ENCODE data around the gene ZDHHC19.
"Not testable (repeated sequence)": the region's sequence is repeated elsewhere in the genome, so short reads cannot be mapped to it uniquely, and the experiment has no call there.

ZDHHC19 gene

GRCh38 chr3:196198081-196198675 is 13.0 kb downstream of the ZDHHC19 start:
- Mint-ChIP-seq H3K4me1 (ENCODE audit: low read depth) (peaks cover 4% of the 10 kb centered on the region), H3K27ac (no peak overlapping the region), H3K27me3 (no peaks in the 10 kb centered on the region), H3K36me3 (no peaks in the 10 kb centered on the region), H3K9me3 (ENCODE audit: low read depth) (no peaks in the 10 kb centered on the region), H3K4me3 (no peak overlapping the region)

GRCh38 chr3:196197524-196197923 is 13.7 kb downstream of the ZDHHC19 start:
- Mint-ChIP-seq H3K9me3 (ENCODE audit: low read depth) (no peaks in the 10 kb centered on the region), H3K36me3 (no peaks in the 10 kb centered on the region)

DNA sequence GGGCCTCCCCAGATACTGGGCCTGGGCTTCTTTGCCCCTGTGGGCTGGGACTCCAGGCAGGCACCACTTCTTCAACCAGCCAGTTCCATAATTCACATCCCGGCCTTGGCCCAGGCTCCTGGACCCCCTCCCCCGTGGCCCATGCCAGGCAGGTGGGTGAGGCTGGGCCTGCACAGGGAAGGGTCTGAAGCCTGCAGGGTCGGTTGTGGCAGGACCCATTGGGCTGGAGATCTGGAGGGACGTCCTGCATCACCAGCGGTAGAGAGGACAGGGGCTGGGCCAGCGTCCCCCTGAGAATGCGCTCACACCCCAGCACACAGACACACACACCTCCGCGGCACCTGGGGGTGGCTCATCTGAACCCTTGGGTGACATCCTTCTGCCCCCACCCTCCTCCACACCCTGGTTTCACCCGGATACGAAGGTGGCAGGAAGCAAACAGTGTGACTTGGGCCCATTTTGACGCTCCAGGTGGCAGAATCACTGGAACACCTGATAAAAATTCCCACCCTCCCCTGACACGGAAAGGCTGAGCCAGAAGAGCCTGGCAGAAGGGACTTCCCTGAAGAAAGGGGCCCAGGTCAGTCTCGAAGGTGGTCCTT is 15.4 kb downstream of the ZDHHC19 start:
- no peaks in the 10 kb centered on the region for H3K36me3 Mint-ChIP-seq
- H3K9me3 Mint-ChIP-seq (ENCODE audit: low read depth) = no peaks in the 10 kb centered on the region
- H3K27me3 Mint-ChIP-seq = no peaks in the 10 kb centered on the region
- no peak overlapping the region for H3K27ac Mint-ChIP-seq
- H3K4me3 Mint-ChIP-seq = no peak overlapping the region
- H3K4me1 Mint-ChIP-seq (ENCODE audit: low read depth) = peaks cover 20% of the 10 kb centered on the region

More at GRCh38 chr3:196197524-196197923, 13.7 kb downstream of the ZDHHC19 start:
- Mint-ChIP-seq H3K4me3 (no peak overlapping the region), H3K27me3 (no peaks in the 10 kb centered on the region), H3K4me1 (ENCODE audit: low read depth) (peaks cover 11% of the 10 kb centered on the region), H3K27ac (no peak overlapping the region)

- H3K4me1 Mint-ChIP-seq (ENCODE audit: low read depth) = peaks cover 20% of the 10 kb centered on the region
- no peaks in the 10 kb centered on the region for H3K9me3 Mint-ChIP-seq (ENCODE audit: low read depth)
- H3K4me3 Mint-ChIP-seq = no peak overlapping the region
- no peaks in the 10 kb centered on the region for H3K36me3 Mint-ChIP-seq
- H3K27ac Mint-ChIP-seq = no peak overlapping the region
- no peaks in the 10 kb centered on the region for H3K27me3 Mint-ChIP-seq
Observed at GRCh38 chr3:196194542-196194915, 16.7 kb downstream of the ZDHHC19 start.

DNA sequence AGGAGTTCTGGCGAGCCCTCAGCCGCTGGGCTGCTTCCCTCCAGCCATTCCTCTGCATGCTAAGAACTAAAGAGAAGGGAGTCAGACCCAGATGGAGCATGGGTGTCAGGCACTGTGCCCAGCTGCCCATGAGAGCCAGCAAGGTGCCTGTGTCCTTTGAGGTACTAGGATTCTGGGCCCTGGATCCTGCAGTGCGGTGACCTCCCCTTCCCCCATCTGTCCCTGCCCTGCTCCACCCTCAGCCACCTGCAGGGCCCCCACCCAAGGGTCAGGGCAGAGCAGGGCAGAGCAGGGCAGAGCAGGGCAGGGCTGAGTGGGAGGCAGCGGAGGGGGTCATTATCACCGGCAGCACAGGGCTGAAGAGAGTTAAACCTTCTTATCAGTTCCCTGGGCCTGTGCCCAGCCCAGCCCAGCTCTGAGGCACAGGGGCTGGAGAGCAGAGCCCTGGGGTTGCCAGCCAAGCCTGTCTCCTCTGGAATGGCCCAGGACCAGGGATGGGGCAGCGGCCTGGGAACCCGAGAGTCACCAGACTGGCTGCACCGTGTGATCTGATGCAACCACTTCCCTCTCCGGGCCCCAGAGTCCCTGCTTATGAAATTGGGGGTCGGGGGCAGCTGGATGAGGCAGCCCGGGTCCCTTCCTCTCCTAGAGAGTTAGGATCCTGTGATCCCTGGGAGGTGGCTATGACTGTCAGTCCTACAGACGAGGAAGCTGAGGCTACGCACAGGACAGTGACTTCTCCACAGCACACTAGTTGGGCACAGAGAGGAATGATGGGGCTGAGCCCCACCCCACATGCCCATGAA is 17.3 kb downstream of the ZDHHC19 start:
- Mint-ChIP-seq H3K4me3 (no peak overlapping the region), H3K9me3 (ENCODE audit: low read depth) (no peaks in the 10 kb centered on the region), H3K27ac (no peak overlapping the region), H3K36me3 (no peaks in the 10 kb centered on the region), H3K27me3 (no peaks in the 10 kb centered on the region), H3K4me1 (ENCODE audit: low read depth) (peaks cover 20% of the 10 kb centered on the region)

DNA sequence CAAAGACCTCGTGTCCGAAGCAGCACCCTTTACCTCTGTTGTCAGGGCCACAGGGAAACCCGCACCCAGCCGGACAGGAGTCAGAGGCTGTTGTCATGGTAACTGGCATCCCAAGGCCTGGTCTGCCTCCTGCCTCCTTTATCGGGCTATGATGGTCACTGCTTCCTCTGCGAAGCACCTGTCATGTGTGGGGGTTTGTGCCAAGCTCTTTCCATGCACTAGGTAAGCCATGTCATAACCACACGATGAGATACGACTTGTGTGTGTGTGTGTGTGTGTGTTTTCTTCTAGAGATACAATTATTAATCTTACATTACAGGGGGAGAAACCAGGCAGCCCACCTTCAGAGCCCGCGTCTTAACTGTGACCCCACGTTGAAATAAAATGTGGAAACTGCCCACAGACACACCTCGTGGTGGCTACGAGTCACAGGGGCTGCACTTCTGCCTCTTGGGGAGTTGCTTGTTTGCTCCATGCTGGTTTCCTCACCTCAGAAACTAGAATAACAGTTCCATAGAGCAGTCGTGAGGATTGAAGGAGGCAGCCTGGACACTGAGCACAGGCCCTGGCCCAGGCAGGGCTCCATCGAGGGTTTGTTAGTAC is 18.0 kb downstream of the ZDHHC19 start:
- Mint-ChIP-seq H3K27me3 (no peaks in the 10 kb centered on the region), H3K4me3 (no peak overlapping the region), H3K27ac (peak overlapping the region; percentile 82), H3K4me1 (ENCODE audit: low read depth) (peaks cover 20% of the 10 kb centered on the region), H3K36me3 (no peaks in the 10 kb centered on the region), H3K9me3 (ENCODE audit: low read depth) (no peaks in the 10 kb centered on the region)

DNA sequence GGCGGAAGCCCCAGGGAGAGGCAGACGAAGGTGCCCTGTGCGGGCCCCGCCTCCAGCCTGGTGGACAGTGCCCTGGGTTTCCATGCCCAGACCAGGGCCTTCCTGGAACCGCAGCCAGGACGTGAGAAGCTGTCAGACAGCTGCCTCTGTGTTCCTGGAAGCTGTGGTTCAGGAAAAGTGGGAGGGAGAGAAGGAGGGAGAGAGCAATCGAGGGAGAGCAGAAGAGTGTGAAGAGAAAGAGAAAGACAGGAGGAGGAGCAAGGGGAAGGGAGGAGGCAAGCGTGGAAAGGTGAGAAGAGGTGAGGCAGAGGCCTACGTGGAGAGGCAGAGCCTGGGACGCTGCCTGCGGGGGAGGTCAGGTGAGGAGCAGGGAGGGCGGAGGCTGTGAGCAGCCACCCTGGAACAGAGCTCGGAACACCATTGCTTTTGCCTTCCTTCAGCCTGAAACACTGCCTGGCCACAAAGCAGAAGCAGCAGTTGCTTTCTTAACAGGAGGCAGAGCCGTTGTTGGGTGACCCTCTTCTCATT is 18.6 kb downstream of the ZDHHC19 start:
- peak overlapping the region; percentile 17 for H3K4me3 Mint-ChIP-seq
- H3K27ac Mint-ChIP-seq = peak overlapping the region; percentile 82
- H3K27me3 Mint-ChIP-seq = no peaks in the 10 kb centered on the region
- H3K4me1 Mint-ChIP-seq (ENCODE audit: low read depth) = peaks cover 20% of the 10 kb centered on the region
- H3K9me3 Mint-ChIP-seq (ENCODE audit: low read depth) = no peaks in the 10 kb centered on the region
- no peaks in the 10 kb centered on the region for H3K36me3 Mint-ChIP-seq

DNA sequence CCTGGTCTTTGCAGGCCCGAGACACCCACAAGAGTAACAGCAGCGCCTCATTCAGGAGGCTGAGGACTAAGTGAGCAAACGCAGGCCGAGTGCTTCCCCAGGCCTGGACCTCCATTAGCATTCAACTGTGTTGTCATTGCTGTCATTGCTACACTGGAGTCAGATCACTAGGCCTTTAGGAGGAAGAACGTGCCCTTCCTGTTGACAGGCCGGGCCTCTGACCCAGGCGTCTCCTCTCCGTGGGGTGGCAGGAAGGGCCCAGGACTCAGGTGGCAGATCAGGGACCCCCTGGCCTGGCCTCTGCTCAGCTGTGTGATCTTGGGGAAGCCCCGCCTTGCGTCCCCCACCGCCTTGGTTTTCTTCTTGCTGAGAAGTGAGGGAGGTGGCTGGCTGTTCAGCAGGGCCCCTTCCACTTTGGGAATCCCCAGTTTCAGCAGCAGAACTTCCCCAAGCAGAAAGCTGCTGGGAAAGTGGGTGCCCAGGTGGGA is 19.1 kb downstream of the ZDHHC19 start:
- Mint-ChIP-seq H3K36me3 (no peaks in the 10 kb centered on the region), H3K4me1 (ENCODE audit: low read depth) (peaks cover 22% of the 10 kb centered on the region), H3K27me3 (no peaks in the 10 kb centered on the region), H3K4me3 (peak overlapping the region; percentile 44), H3K27ac (peak overlapping the region; percentile 82), H3K9me3 (ENCODE audit: low read depth) (no peaks in the 10 kb centered on the region)

DNA sequence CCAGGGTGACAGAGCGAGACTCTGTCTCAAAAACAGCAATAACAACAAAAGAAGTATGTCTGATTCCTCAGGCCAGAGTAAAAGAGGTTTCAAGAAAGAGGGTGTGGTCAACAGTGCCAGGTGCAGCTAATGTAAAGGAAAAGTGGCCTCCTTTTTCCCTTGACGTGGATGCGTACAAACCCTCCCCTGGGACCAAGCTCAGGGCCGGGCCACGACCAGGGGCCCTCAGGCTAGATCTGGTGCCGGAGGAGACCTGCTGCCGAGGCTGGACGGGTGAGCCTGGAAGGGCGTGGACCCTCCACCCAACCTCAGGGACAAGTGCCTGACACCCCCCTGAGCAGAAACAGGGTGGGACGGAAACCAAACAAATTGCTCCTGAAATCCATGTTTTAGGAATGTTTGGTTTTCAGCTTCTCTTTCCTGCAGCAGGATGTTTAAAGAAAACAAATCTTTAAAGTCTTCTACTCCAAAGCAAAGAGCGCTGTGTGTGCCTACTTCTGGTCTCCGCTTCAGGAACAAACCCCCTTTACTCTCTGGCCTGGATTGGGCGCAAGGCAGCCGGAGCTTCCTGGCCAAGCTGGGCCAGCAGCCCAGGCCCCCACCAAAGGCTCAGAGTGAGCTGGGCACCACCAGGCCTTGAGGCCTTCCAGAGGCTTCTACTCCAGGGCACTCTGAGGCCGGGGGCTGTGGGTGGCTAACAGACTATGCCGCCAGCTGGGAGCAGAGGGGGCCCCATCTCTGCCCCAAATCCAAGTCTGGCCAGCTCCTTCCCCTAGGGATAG is 21.4 kb downstream of the ZDHHC19 start:
- Mint-ChIP-seq H3K4me1 (ENCODE audit: low read depth) (peaks cover 26% of the 10 kb centered on the region), H3K27me3 (no peaks in the 10 kb centered on the region), H3K36me3 (no peaks in the 10 kb centered on the region), H3K4me3 (no peak overlapping the region), H3K27ac (no peak overlapping the region), H3K9me3 (ENCODE audit: low read depth) (no peaks in the 10 kb centered on the region)

DNA sequence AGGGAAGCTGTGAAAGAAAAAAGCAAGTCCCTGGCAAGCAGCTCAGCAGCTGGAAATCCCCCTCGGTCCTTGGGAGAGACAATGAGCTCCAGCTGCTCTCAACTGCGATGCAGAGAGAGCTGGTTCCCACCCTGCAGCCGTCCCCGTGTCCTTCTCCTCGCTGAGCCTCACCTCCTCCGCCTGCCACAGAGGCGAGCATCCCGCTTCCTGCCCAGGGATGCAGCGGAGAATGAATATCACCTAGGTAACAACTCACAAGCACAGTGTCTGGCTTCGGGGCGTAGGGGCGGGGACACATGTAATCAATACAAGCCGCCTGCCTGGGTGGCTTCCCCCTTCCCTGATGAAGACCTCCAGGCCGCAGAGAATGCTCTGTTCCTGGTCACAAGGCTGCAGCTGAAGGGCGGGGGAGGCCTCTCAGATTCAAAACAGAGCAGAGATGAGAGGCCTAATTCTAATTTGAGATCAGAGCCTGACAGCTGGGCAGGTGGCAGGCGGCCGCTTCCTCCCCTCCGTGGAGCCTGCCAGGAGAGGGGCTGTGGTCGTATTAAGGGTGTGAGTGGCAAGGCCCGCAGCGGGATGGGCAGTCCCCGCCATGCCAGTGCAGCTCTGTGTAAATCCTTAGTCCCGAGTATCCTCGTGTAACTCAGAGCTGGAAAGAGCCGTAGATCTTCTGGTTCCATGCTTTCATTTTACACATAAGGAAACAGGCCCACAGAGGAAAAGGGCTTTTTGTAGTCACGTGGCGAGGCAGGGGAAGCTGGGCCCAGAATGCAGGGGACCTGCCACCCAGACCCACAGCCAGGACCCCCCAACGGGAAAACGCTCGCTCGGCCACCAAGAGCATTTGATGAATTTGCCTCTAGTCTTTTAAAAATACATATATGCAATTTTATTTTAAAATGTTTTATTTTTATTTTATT is 24.3 kb downstream of the ZDHHC19 start:
- Mint-ChIP-seq H3K27me3 (no peaks in the 10 kb centered on the region), H3K36me3 (no peaks in the 10 kb centered on the region), H3K4me1 (ENCODE audit: low read depth) (peaks cover 20% of the 10 kb centered on the region), H3K27ac (no peak overlapping the region), H3K4me3 (no peak overlapping the region), H3K9me3 (ENCODE audit: low read depth) (no peaks in the 10 kb centered on the region)

DNA sequence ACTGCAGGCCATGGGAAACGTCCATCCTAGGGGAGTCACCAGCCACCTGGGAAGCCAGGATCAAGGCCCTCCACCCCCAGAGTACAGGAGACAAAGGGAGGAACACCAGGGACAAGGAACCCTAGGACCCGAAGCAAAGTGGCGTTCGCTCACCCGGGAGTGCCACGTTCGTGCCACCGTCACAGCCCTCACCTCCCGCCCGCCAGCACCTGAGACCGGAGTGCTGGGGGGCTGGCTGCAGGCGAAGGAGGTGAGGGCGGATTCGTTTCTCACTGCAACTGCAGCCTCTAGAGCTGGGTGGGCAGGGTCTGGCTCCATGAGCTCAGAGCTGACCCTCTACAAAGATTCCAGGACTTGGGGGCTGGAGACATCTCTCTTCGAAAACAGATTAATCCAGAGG is 26.3 kb downstream of the ZDHHC19 start:
- Mint-ChIP-seq H3K36me3 (no peaks in the 10 kb centered on the region), H3K4me3 (no peak overlapping the region), H3K27me3 (no peaks in the 10 kb centered on the region), H3K9me3 (ENCODE audit: low read depth) (no peaks in the 10 kb centered on the region), H3K27ac (no peak overlapping the region), H3K4me1 (ENCODE audit: low read depth) (peaks cover 34% of the 10 kb centered on the region)

GRCh38 chr3:196184169-196184432 is 27.1 kb downstream of the ZDHHC19 start:
- H3K4me3 Mint-ChIP-seq; H3K9me3 Mint-ChIP-seq (ENCODE audit: low read depth); H3K27ac Mint-ChIP-seq; H3K27me3 Mint-ChIP-seq; H3K36me3 Mint-ChIP-seq: not testable (repeated sequence)
- peaks cover 42% of the 10 kb centered on the region for H3K4me1 Mint-ChIP-seq (ENCODE audit: low read depth)

DNA sequence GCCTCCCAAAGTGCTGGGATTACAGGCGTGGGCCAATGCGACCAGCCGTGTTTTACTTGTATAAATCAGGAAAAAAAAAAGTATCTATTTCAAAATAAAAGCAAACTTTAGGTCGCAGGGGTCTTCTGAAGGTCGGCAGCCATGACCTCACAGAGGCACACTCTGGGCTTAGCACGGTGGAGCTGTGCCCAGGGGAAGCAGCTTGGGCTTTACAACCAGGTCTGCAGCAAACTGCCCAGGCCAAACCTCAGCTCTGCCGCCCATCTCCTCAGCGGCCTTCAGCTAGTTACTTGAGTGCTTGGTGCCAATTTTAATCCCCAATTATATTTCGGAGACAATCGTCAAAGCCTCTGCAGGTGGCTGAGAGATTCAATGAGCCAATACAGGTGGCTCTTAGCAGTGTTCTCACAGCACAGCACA is 30.1 kb downstream of the ZDHHC19 start:
- H3K27me3 Mint-ChIP-seq = no peaks in the 10 kb centered on the region
- H3K4me1 Mint-ChIP-seq (ENCODE audit: low read depth) = peaks cover 43% of the 10 kb centered on the region
- no peak overlapping the region for H3K4me3 Mint-ChIP-seq
- H3K27ac Mint-ChIP-seq = peak overlapping the region; percentile 88
- H3K36me3 Mint-ChIP-seq = no peaks in the 10 kb centered on the region
- H3K9me3 Mint-ChIP-seq (ENCODE audit: low read depth) = no peaks in the 10 kb centered on the region

DNA sequence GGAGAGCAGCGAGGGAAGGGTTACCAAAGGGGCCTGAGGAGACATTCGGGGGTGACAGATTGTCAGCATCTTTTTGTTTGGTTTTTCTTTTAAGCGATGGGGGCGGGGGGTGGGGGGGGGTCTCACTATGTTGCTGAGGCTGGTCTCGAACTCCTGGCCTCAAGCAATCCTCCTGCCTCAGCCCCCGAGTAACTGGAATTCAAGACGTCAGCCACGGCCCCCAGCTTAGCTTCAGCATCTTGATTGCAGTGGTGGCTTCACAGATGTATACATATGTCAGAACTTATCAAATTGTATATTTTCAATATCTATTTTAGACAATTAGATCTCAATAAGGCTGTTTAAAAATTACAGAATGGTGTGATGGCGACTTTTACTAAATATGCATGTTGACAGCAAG is 30.9 kb downstream of the ZDHHC19 start:
- peak overlapping the region; percentile 73 for H3K4me3 Mint-ChIP-seq
- peaks cover 43% of the 10 kb centered on the region for H3K4me1 Mint-ChIP-seq (ENCODE audit: low read depth)
- H3K27me3 Mint-ChIP-seq = no peaks in the 10 kb centered on the region

More for the DNA sequence above, 30.9 kb downstream of the ZDHHC19 start:
- no peaks in the 10 kb centered on the region for H3K36me3 Mint-ChIP-seq
- peak overlapping the region; percentile 96 for H3K27ac Mint-ChIP-seq
- no peaks in the 10 kb centered on the region for H3K9me3 Mint-ChIP-seq (ENCODE audit: low read depth)

Data from activated naive CD8-positive, alpha-beta T cell (primary cell).